HEK293 (cell line): ENCODE measurements around the gene TRAPPC10.

Experiments used
- ATF2 ChIP-seq: fragments of 450-650 bp; formaldehyde crosslinking; IDR thresholded peaks from 2 replicates; pipeline ENCODE4 v1.5.1; 2016; ENCODE audit warnings: missing biosample characterization, missing genetic modification characterization, low read depth
- BCL11A ChIP-seq: fragments of 450-650 bp; formaldehyde crosslinking; IDR thresholded peaks from 2 replicates; pipeline ENCODE4 v1.5.1; 2016; ENCODE audit warnings: low read depth, missing biosample characterization, missing genetic modification characterization
- PRDM4 ChIP-seq: fragments of 450-650 bp; formaldehyde crosslinking; IDR thresholded peaks from 2 replicates; pipeline ENCODE4 v1.5.1; 2017; ENCODE audit warnings: missing biosample characterization, missing genetic modification characterization
- RBAK ChIP-seq: fragments of 450-650 bp; formaldehyde crosslinking; IDR thresholded peaks from 2 replicates; pipeline ENCODE4 v1.5.1; 2016; ENCODE audit warnings: missing biosample characterization, missing genetic modification characterization
- SALL2 ChIP-seq: fragments of 450-650 bp; formaldehyde crosslinking; IDR thresholded peaks from 2 replicates; pipeline ENCODE4 v1.5.0; 2017; ENCODE audit warnings: missing biosample characterization, mild to moderate bottlenecking, missing genetic modification characterization, borderline replicate concordance
- ZBTB8A ChIP-seq: fragments of 450-650 bp; formaldehyde crosslinking; IDR thresholded peaks from 2 replicates; pipeline ENCODE4 v1.5.1; 2016; ENCODE audit warnings: missing biosample characterization, missing genetic modification characterization
- ZNF274 ChIP-seq, 2 experiments: fragments of 200-500 bp in 1 of 2; fragments of 450-650 bp in 1 of 2; sonication (Bioruptor generic) in 1 of 2; formaldehyde crosslinking in 1 of 2; IDR thresholded peaks; 2 replicates each; pipeline versions ENCODE4 v1.5.1 to v1.6.1; 2014 to 2016; ENCODE audit warnings: borderline replicate concordance in 1 of 2, inconsistent platforms in 1 of 2, low read length in 1 of 2, missing biosample characterization in 1 of 2, missing genetic modification characterization in 1 of 2
- ZNF280D ChIP-seq: fragments of 450-650 bp; formaldehyde crosslinking; IDR thresholded peaks from 2 replicates; pipeline ENCODE4 v1.5.1; 2016; ENCODE audit warnings: missing biosample characterization, missing genetic modification characterization
- ZNF292 ChIP-seq: fragments of 450-650 bp; formaldehyde crosslinking; IDR thresholded peaks from 2 replicates; pipeline ENCODE4 v1.5.1; 2016; ENCODE audit warnings: low read depth, missing biosample characterization, missing genetic modification characterization, borderline replicate concordance
- ZNF426 ChIP-seq: fragments of 450-650 bp; formaldehyde crosslinking; IDR thresholded peaks from 2 replicates; pipeline ENCODE4 v1.5.1; 2017; ENCODE audit warnings: missing biosample characterization, missing genetic modification characterization, mild to moderate bottlenecking, inconsistent platforms, moderate library complexity
- ZNF488 ChIP-seq: fragments of 450-650 bp; formaldehyde crosslinking; IDR thresholded peaks from 2 replicates; pipeline ENCODE4 v1.5.1; 2016; ENCODE audit warnings: missing biosample characterization, missing genetic modification characterization
- ZXDB ChIP-seq: fragments of 450-650 bp; formaldehyde crosslinking; IDR thresholded peaks from 2 replicates; pipeline ENCODE4 v1.5.1; 2016; ENCODE audit warnings: missing biosample characterization, missing genetic modification characterization
- TF ChIP-seq, protein P1 (sequence below): fragments of 450-650 bp; formaldehyde crosslinking; IDR thresholded peaks from 2 replicates; pipeline ENCODE4 v1.5.1; 2016; ENCODE audit warnings: missing biosample characterization, missing genetic modification characterization

- TF ChIP-seq, protein P1, sequence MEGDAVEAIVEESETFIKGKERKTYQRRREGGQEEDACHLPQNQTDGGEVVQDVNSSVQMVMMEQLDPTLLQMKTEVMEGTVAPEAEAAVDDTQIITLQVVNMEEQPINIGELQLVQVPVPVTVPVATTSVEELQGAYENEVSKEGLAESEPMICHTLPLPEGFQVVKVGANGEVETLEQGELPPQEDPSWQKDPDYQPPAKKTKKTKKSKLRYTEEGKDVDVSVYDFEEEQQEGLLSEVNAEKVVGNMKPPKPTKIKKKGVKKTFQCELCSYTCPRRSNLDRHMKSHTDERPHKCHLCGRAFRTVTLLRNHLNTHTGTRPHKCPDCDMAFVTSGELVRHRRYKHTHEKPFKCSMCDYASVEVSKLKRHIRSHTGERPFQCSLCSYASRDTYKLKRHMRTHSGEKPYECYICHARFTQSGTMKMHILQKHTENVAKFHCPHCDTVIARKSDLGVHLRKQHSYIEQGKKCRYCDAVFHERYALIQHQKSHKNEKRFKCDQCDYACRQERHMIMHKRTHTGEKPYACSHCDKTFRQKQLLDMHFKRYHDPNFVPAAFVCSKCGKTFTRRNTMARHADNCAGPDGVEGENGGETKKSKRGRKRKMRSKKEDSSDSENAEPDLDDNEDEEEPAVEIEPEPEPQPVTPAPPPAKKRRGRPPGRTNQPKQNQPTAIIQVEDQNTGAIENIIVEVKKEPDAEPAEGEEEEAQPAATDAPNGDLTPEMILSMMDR (tag by site-specific recombination): no peak
- no peak for TF ChIP-seq ZXDB (tag by site-specific recombination)
- TF ChIP-seq BCL11A (tag by site-specific recombination): no peak
- TF ChIP-seq ZNF280D: no peak
- no peak for TF ChIP-seq ZNF488 (tag by site-specific recombination)
- TF ChIP-seq ZNF426 (tag by site-specific recombination): no peak
- TF ChIP-seq ATF2 (tag by site-specific recombination): no peak
- TF ChIP-seq ZNF274 (IDR thresholded peaks at IDR 0.05; ENCODE audit: low read length): no peak
- no peak for TF ChIP-seq ZNF274 (tag by site-specific recombination; IDR thresholded peaks at IDR 0.05; ENCODE audit: borderline replicate concordance)
- TF ChIP-seq RBAK (tag by site-specific recombination): no peak
- TF ChIP-seq PRDM4 (tag by site-specific recombination): no peak
- no peak for TF ChIP-seq SALL2
- TF ChIP-seq ZNF292 (tag by site-specific recombination): no peak
- no peak for TF ChIP-seq ZBTB8A (tag by site-specific recombination)
These were observed 8.7 kb upstream of the TRAPPC10 start for GRCh38 chr21:44003307-44003966.
